Measurements from ENCODE around the gene GRIP2.

GRIP2 gene

GRCh38 chr3:14448756-14449727 is 91.1 kb downstream of the GRIP2 start:
- no peak for DNase-seq

GRCh38 chr3:14448063-14448462 is 92.1 kb downstream of the GRIP2 start:
- no peak for DNase-seq

GRCh38 chr3:14446988-14447570 is 93.1 kb downstream of the GRIP2 start:
- no peak for DNase-seq

- DNase-seq: no peak
Observed at GRCh38 chr3:14445773-14446172, 94.4 kb downstream of the GRIP2 start.

- no peak for DNase-seq
Observed at GRCh38 chr3:14444380-14444779, 95.8 kb downstream of the GRIP2 start.

GRCh38 chr3:14441920-14442300 is 98.2 kb downstream of the GRIP2 start:
- no peak for DNase-seq

GRCh38 chr3:14441240-14441919 is 98.8 kb downstream of the GRIP2 start:
- no peak for DNase-seq

GRCh38 chr3:14440531-14441239 is 99.5 kb downstream of the GRIP2 start:
- DNase-seq: no peak

- no peak for DNase-seq
Observed at GRCh38 chr3:14440168-14440518, 100.0 kb downstream of the GRIP2 start.

- DNase-seq: no peak
Observed at GRCh38 chr3:14439501-14440167, 100.5 kb downstream of the GRIP2 start.
